GM12864 (cell line): ENCODE data around the gene TPO.

ENCODE experiments used
- DNase-seq: peaks from one replicate; pipeline ENCODE4 v3.0.0-alpha.2; 2011; ENCODE audit warnings: low read depth
- H3K4me3 ChIP-seq: 2 replicates; pipeline ENCODE4 v1.5.1; 2011; ENCODE audit warnings: mild to moderate bottlenecking, low read depth, low read length, control low read depth
- CTCF ChIP-seq: IDR thresholded peaks from 2 replicates; pipeline ENCODE4 v1.5.1; 2011; ENCODE audit warnings: low read depth, mild to moderate bottlenecking, moderate library complexity, low read length, control low read depth, inconsistent platforms; ENCODE audit errors: missing control alignments

Gene TPO

GRCh38 chr2:1581965-1582625, 168.8 kb downstream of the TPO start:
- no peak for DNase-seq
- no peak for TF ChIP-seq CTCF

DNA sequence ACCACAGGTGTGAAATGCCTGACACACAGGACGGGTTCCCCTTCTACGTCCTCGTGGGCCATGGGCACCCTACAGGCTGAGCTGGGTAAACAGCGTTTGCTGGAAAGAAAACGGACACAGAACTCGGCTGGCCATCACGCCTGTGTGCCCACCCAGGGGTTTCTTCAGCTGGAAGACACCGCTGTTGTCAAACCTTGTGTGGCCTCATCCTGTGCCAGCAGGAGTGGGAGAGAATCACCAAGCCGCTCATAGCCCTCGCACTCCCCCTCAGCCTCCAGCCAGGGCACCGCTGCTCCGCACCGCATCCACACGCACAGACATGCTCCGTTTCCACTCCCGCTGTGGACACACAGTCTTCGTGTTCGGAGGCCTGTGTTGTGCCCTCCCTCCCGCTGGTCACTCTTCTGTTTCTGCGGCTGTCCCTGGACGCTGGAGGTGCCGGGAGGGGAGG, 169.7 kb downstream of the TPO start:
- no peak for DNase-seq
- no peak overlapping the region for H3K4me3 ChIP-seq
- TF ChIP-seq CTCF, result no peak

More at GRCh38 chr2:1581965-1582625, 168.8 kb downstream of the TPO start:
- H3K4me3 ChIP-seq, result no peak overlapping the region

GRCh38 chr2:1584051-1584531, 170.8 kb downstream of the TPO start:
- TF ChIP-seq CTCF, result no peak
- H3K4me3 ChIP-seq, result no peak overlapping the region
- no peak for DNase-seq

DNA sequence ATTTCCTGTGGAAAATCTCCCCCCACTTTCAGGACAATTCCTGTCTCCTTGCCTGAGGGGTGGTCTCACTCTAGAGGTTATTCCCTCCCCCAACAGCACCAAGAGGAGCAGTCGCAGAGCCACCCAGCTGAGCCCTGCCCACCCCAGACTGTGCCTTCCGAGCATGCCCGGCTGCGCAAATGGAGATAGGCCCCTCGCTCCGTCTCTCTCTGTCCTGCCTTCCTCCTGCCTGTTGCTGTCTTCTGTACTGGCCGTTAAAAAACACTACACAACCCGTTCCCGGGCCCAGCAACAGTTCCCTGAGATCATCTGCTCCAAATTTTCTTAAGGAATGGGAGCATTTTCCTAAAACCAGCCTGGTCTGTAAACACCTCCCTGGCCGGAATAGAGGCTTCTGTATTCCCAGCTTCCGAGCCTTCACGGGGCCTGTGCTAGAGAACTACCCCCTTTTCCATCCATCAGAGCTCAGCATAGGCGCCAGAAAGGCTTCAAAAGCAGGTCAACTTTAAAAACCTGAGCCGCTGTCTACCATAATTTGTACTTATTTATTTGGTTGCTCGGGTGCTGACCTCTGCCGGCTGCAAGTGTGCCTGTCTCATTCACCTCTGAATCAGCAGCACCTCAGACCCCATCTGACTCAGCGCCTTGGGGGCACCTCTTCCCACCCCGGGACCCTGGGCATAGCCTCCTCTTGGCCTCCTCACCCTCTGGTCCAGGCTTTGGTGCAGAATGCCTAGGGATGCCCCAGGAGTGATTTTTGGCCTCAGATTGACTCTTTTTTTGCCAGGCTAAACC, 171.6 kb downstream of the TPO start:
- DNase-seq, result no peak
- no peak overlapping the region for H3K4me3 ChIP-seq
- no peak for TF ChIP-seq CTCF

DNA sequence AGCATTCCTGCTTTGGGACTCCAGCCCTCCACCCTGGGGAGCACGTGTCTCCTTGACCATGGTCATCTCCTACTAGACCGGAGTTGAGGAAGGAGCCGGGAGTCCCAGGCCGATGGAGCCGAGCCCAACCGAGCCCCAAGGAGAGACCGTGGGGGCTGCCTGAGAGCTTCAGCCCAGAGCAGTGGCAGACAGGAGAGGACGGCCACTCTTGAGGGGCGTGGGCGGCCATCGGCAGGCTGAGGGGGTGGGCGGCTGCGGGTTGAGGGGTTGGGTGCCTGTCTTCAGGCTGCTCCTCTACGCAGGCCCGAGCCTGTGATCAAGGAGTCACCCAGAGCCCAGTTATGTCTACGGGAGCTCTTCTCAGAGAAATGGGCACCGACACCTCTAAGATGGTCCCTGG, 172.4 kb downstream of the TPO start:
- TF ChIP-seq CTCF, result no peak
- no peak overlapping the region for H3K4me3 ChIP-seq
- no peak for DNase-seq

DNA sequence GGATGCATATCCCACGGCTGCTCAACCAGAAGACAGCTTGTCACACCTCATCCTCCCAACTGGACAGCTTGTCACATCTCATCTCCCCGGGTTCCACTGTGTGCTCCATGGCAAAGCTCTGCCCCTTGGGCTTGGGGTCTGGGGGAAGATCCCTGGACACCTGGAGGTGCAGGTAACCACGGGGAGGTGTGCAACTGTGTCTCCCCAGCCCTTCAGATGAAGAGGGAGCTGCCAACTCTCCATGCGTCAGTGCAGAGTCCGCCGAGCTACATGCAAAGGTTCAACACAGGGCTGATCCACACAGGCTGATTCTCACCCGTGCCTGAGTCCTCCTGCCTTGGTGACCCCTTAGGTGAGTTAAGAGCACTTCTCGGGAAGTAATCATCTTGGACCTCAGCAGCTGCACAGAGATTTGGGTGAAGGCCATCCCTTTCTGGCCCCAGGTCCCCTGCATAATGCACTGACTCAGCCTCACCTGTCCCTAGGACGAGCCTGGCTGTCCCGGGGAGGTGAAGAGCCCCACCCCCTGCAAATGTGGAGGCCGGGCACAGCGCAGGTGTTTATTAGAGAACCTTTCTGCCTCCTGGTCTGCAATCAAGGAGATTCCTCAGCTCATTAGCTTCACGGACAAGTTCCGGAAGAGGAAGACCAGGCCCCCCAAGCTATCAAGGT, 173.1 kb downstream of the TPO start:
- DNase-seq, result no peak
- TF ChIP-seq CTCF, result no peak
- no peak overlapping the region for H3K4me3 ChIP-seq
